Adrenal gland (tissue), 12 donors: ENCODE results near the gene TSPEAR. TPM values are rescaled to one million over a fixed set of nuclear protein-coding genes. Genes with fewer than 3 reads are reported as not detected.

Experiments used
- DNase-seq, 7 donors: peaks; one replicate each; pipeline ENCODE4 v3.0.0-alpha.2; 2019 to 2020
- H3K27ac ChIP-seq, 5 donors: fragments of 200-600 bp; sonication (generic) in 4 of 5; 1 replicate in 3 of 5; 2 replicates in 2 of 5; pipeline versions ENCODE4 v1.5.1 to v1.8.0; 2016 to 2020; ENCODE audit warnings: mild to moderate bottlenecking in 1 of 5
- H3K27me3 ChIP-seq: fragments of 200-600 bp; 2 replicates; pipeline ENCODE4 v1.8.0; 2021
- H3K36me3 ChIP-seq, 2 donors: fragments of 200-600 bp; replicated peaks in 1 of 2; 1 replicate in 1 of 2; 2 replicates in 1 of 2; pipeline versions ENCODE4 v1.5.1 to v1.8.0; 2018 to 2022
- H3K4me1 ChIP-seq, 2 donors: fragments of 200-600 bp; replicated peaks in 1 of 2; 1 replicate in 1 of 2; 2 replicates in 1 of 2; pipeline versions ENCODE4 v1.5.1 to v1.8.0; 2018 to 2021
- H3K4me3 ChIP-seq, 4 donors: fragments of 200-600 bp; sonication (generic) in 3 of 4; one replicate each; pipeline ENCODE4 v1.5.1; 2016 to 2018
- H3K9me3 ChIP-seq, 3 donors: fragments of 200-600 bp; sonication (generic) in 1 of 3; replicated peaks in 1 of 3; 1 replicate in 2 of 3; 2 replicates in 1 of 3; pipeline versions ENCODE4 v1.5.1 to v1.8.0; 2016 to 2021
- CTCF ChIP-seq, 6 experiments: fragments of 450-650 bp in 4 of 6; fragments of 200-600 bp in 2 of 6; sonication (generic) in 1 of 6; IDR thresholded peaks; 1 replicate in 5 of 6; 2 replicates in 1 of 6; pipeline versions ENCODE4 v1.5.1 to v1.8.0; 2016 to 2021; ENCODE audit warnings: antibody characterized with exemption in 6 of 6, mild to moderate bottlenecking in 2 of 6, moderate library complexity in 1 of 6
- POLR2A ChIP-seq, 2 donors: fragments of 450-650 bp; IDR thresholded peaks; one replicate each; pipeline ENCODE4 v1.6.1; 2017; ENCODE audit warnings: antibody characterized with exemption in 2 of 2, mild to moderate bottlenecking in 2 of 2, moderate library complexity in 1 of 2
- WGBS, 4 donors: extraction: QIAGEN DNeasy Blood & Tissue Kit in 2 of 4; methylation state at CpG; one replicate each; pipeline versions ENCODE4 v1.1.5 to v1.1.7; 2013 to 2017; 5-methylcytosine and 5-hydroxymethylcytosine counted together
- intact Hi-C, 2 donors: fragments of 100-400 bp; cut with DNase I; formaldehyde crosslinking; loops; one replicate each; pipeline versions ENCODE4 v1.14.1 to v1.15.0; 2022 to 2023
- polyA plus RNA-seq, 3 donors: library from polyadenylated mRNA; stranded (reverse); fragments of 200-250 nt in 2 of 3; fragments of 350-450 nt in 1 of 3; fragmentation: Illumina TruSeq in 1 of 3; extraction: RNeasy Lipid Tissue Mini Kit (QIAGEN cat#74804) in 1 of 3; gene quantifications; one replicate each; pipeline ENCODE4 v1.2.3, GENCODE V29; 2013 to 2014
- total RNA-seq, 9 donors: library from RNA; depleted of rRNA in 4 of 9; stranded (reverse); fragments of >200 nt in 4 of 9; fragments of 120-200 nt in 1 of 9; fragmentation: NEBNext Ultra II Directional in 1 of 9; extraction: Animal tissue kit (Norgen Biotek cat#: 25700) in 1 of 9; gene quantifications; one replicate each; pipeline versions ENCODE4 v1.1.0 to v1.2.4, GENCODE V29; 2013 to 2023
- donor health status: healthy with polysubstance abuse.
- donor health status: Bipolar disorder and iron deficiency.
- donor health status: DM: yes; HTN: yes; CAD: no.
- donor health status: DM: no; HTN: no; CAD: no.
- donor health status: DM: no; HTN: no; CAD: no.
- donor health status: DM: yes; HTN: yes; CAD: no.

TSPEAR gene
- total and polyA plus RNA-seq, 12 donors: not detected

- Histone ChIP-seq H3K36me3 (no peaks in the 10 kb centered on the region), H3K4me3 (no peak overlapping the region), H3K27ac (no peak overlapping the region), H3K9me3 (no peaks in the 10 kb centered on the region), H3K4me1 (no peaks in the 10 kb centered on the region), H3K27me3 (peaks cover 8% of the 10 kb centered on the region)
- TF ChIP-seq POLR2A (IDR thresholded peaks at IDR 0.05): no peak
- intact Hi-C loops: no loop called here
- DNase-seq: no peak
- 67 to 76% (median 70%) methylated on average over 4 of the region's 4 CpGs for WGBS, 4 donors
Measured at GRCh38 chr21:44606495-44606894, 104.9 kb downstream of the TSPEAR start.

- Histone ChIP-seq H3K9me3 (no peaks in the 10 kb centered on the region), H3K4me1 (no peaks in the 10 kb centered on the region), H3K27me3 (peaks cover 8% of the 10 kb centered on the region), H3K36me3 (no peaks in the 10 kb centered on the region), H3K27ac (no peak overlapping the region), H3K4me3 (no peak overlapping the region)
- 83 to 87% (median 84%) methylated on average over 8 of the region's 8 CpGs for WGBS, 4 donors
- DNase-seq: no peak
- intact Hi-C loops: no loop called here
- TF ChIP-seq CTCF (IDR thresholded peaks at IDR 0.05) (no peak), POLR2A (IDR thresholded peaks at IDR 0.05) (no peak)
Measured at GRCh38 chr21:44603911-44604310, 107.5 kb downstream of the TSPEAR start.

- Histone ChIP-seq H3K9me3 (no peaks in the 10 kb centered on the region), H3K27me3 (peaks cover 8% of the 10 kb centered on the region), H3K36me3 (no peaks in the 10 kb centered on the region), H3K27ac (no peak overlapping the region), H3K4me1 (no peaks in the 10 kb centered on the region), H3K4me3 (no peak overlapping the region)
- DNase-seq: no peak
- TF ChIP-seq POLR2A (IDR thresholded peaks at IDR 0.05) (no peak), CTCF (IDR thresholded peaks at IDR 0.05) (no peak)
- 46 to 65% (median 57%) methylated on average over 3 to 17 of the region's 17 CpGs for WGBS, 4 donors
- intact Hi-C loops: no loop called here
Measured at GRCh38 chr21:44603109-44603875, 108.1 kb downstream of the TSPEAR start.

GRCh38 chr21:44602463-44602850 is 108.9 kb downstream of the TSPEAR start:
- intact Hi-C loops: no loop called here
- Histone ChIP-seq H3K36me3 (no peaks in the 10 kb centered on the region), H3K27me3 (peaks cover 8% of the 10 kb centered on the region), H3K9me3 (no peaks in the 10 kb centered on the region), H3K4me3 (no peak overlapping the region), H3K27ac (no peak overlapping the region), H3K4me1 (no peaks in the 10 kb centered on the region)
- WGBS, 4 donors: 55 to 80% (median 74%) methylated on average over 1 to 20 of the region's 21 CpGs
- no peak for DNase-seq
- TF ChIP-seq CTCF (IDR thresholded peaks at IDR 0.05) (no peak), POLR2A (IDR thresholded peaks at IDR 0.05) (no peak)
